ENCODE results near the gene PRCP.

PRCP gene

DNA sequence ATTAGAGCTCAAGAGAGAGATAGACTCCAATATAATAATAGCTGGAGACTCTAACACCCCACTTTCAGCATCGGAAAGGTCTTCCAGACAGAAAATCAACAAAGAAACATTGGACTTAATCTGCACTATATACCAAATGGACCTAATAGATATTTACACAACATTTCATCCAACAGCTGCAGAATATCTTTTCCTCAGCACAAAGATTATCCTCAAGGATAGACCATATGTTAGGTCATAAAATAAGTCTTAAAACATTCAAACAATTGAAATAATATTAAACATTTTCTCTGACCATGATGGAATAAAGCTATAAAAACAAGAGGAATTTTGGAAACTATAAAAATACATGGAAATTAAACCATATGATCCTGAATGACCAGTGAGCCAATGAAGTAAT is 121.5 kb downstream of the PRCP start:
- DNase-seq (ENCODE audit: low spot score): no peak

DNA sequence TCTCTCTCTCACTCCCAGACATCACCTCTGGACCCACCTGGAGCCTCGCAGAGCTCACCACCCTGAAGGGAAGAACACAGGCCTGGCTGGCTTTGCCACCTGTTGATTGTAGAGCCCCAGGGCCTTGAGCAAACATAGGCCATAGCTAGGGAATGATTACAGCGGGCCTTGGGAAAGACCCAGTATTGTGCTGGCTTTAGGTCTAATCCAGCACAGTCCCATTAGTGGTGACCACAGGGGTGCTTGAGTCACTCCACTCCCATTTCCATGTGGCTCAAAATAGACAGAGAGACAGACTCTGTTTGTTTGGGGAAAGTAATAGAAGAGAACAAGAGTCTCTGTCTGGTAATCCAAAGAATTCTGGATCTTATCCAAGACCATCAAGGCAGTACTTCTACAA is 123.9 kb downstream of the PRCP start:
- no peak for DNase-seq (ENCODE audit: low spot score)

DNA sequence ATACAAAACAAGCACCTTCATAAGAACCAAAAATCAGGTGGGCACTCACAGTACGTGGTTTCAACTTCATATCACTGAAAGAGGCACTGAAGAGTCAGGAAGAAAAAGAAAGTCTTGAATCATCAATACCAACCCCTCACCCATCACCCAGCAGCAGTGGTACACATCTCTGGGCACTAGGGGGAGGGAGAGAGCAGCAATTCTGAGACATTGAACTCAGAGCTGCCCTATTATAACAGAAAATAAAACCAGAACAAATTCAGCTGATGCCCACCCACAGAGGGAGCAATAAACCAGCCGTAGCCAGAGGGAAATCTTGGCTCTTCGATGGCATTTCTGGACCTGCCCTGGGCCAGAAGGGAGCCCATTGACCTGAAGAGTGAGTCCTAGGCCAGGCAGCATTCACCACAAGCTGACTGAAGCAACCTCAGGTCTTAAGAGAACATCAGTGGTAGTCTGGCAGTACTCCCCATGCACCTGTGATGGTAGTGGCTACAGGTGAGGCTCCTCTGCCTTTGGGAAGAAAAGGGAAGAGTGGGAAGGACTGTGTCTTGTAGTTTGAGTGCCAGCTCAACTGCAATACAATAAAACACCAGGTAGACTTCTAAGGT is 124.4 kb downstream of the PRCP start:
- DNase-seq (ENCODE audit: low spot score): peak; percentile 15

DNA sequence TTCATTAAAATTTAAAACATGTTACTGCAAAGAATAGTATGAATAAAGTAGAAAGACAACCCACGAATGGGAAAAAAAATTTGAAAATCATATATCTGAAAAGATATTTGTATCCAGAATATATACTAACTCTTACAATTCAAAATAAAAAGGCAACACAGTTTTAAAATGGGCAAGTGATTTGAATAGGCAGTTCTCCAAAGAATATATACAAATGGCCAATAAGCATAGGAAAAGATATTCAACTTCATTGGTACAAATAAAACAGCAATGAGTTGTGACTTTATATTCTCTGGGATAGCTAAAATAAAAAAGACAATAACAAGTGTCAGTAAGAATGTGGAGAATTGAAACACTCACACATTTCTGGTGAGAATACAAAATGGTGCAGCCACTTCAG is 125.0 kb downstream of the PRCP start:
- DNase-seq (ENCODE audit: low spot score): no peak

Data from LoVo (cell line).